ENCODE data around the gene MTR.

DNA sequence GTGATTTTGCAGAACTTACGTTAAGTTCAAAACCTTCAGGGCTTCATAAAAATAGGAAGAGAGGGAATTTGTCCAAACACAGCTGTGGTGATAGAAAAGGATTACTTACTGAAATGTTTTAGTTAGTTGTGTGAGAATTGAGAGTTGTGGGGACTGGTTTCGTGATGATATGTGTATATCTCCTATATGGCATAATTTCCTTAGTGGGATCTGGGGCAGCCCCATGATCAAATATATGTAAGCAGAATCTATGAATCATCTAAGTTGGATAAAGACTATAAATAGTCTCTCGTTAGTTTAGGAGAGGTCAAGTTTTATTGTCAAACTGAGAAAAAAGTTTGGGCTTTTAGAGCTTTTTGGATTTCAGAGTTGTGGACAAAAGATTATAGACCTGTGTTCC lies 14.9 kb downstream of the MTR start:
- TF ChIP-seq POLR2A (IDR thresholded peaks at IDR 0.05): no peak
- TF ChIP-seq, protein P1, sequence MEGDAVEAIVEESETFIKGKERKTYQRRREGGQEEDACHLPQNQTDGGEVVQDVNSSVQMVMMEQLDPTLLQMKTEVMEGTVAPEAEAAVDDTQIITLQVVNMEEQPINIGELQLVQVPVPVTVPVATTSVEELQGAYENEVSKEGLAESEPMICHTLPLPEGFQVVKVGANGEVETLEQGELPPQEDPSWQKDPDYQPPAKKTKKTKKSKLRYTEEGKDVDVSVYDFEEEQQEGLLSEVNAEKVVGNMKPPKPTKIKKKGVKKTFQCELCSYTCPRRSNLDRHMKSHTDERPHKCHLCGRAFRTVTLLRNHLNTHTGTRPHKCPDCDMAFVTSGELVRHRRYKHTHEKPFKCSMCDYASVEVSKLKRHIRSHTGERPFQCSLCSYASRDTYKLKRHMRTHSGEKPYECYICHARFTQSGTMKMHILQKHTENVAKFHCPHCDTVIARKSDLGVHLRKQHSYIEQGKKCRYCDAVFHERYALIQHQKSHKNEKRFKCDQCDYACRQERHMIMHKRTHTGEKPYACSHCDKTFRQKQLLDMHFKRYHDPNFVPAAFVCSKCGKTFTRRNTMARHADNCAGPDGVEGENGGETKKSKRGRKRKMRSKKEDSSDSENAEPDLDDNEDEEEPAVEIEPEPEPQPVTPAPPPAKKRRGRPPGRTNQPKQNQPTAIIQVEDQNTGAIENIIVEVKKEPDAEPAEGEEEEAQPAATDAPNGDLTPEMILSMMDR (IDR thresholded peaks at IDR 0.05): no peak
